NCI-H1417 (cell line): ENCODE results near the gene EPS8L1.
"Not testable (repeated sequence)": the region's sequence is repeated elsewhere in the genome, so short reads cannot be mapped to it uniquely, and the experiment has no call there.

Experiments
- DNase-seq, 3 experiments: peaks; one replicate each; lab custom pipeline; 2025; lab: John Stamatoyannopoulos, UW

The EPS8L1 gene

GRCh38 chr19:55050749-55051532 lies 24.7 kb upstream of the EPS8L1 start:
- DNase-seq, result no peak

GRCh38 chr19:55053735-55054134 lies 21.9 kb upstream of the EPS8L1 start:
- DNase-seq, result no peak

GRCh38 chr19:55056827-55057226 lies 18.8 kb upstream of the EPS8L1 start:
- no peak for DNase-seq

- DNase-seq, result no peak
These were observed 16.7 kb upstream of the EPS8L1 start for GRCh38 chr19:55058781-55059610.

- DNase-seq, result not testable (repeated sequence)
These were observed 15.4 kb upstream of the EPS8L1 start for GRCh38 chr19:55060287-55060686.

- DNase-seq, result peak; percentile 77 to 96 (median 91)
These were observed 12.8 kb upstream of the EPS8L1 start, which contains the start of gene RDH13 for GRCh38 chr19:55062735-55063491. TSS of gene RDH13 (minus strand) at chr19:55063148. CDS start at chr19:55063032, 116 bp downstream.

GRCh38 chr19:55063492-55063843 lies 12.2 kb upstream of the EPS8L1 start:
- DNase-seq, result no peak

- DNase-seq, result not testable (repeated sequence)
These were observed 10.2 kb upstream of the EPS8L1 start for GRCh38 chr19:55065516-55065915.

GRCh38 chr19:55066107-55066709 lies 9.5 kb upstream of the EPS8L1 start:
- no peak for DNase-seq

- DNase-seq, result no peak
These were observed 7.8 kb upstream of the EPS8L1 start for GRCh38 chr19:55067869-55068268.

- peak in 2 of 3 experiments; percentile 63 to 72 for DNase-seq
These were observed 6.5 kb upstream of the EPS8L1 start for GRCh38 chr19:55068950-55069864.

- DNase-seq, result no peak
These were observed 5.8 kb upstream of the EPS8L1 start for GRCh38 chr19:55069865-55070197.

GRCh38 chr19:55070466-55071128 lies 5.1 kb upstream of the EPS8L1 start:
- DNase-seq, result no peak

- no peak for DNase-seq
These were observed 4.6 kb upstream of the EPS8L1 start for GRCh38 chr19:55071129-55071502.

GRCh38 chr19:55071913-55072312 lies 3.8 kb upstream of the EPS8L1 start:
- DNase-seq, result no peak

GRCh38 chr19:55076321-55076720 lies 652 bp downstream of the EPS8L1 start:
- no peak for DNase-seq

- DNase-seq, result no peak
These were observed 1.4 kb downstream of the EPS8L1 start for GRCh38 chr19:55077106-55077505.

- no peak for DNase-seq
These were observed 3.3 kb downstream of the EPS8L1 start for GRCh38 chr19:55078996-55079395.

- no peak for DNase-seq
These were observed 3.9 kb downstream of the EPS8L1 start for GRCh38 chr19:55079400-55080038.
